PFSK-1 (cell line): ENCODE data around the gene FYN.

ENCODE experiments used
- FOXP2 ChIP-seq: optimal IDR thresholded peaks from 2 replicates; pipeline ENCODE3; 2011; ENCODE audit warnings: borderline replicate concordance, control low read depth, inconsistent platforms; ENCODE audit not compliant: insufficient read depth; ENCODE audit errors: extremely low read length, extremely low read depth
- POLR2AphosphoS5 ChIP-seq: IDR thresholded peaks from 2 replicates; pipeline ENCODE4 v1.6.1; 2012; ENCODE audit warnings: low read depth, mild to moderate bottlenecking, control low read depth, low read length, moderate library complexity
- SIN3A ChIP-seq: IDR thresholded peaks from 2 replicates; pipeline ENCODE4 v1.6.1; 2012; ENCODE audit warnings: mild to moderate bottlenecking, low read length, moderate library complexity, borderline replicate concordance; ENCODE audit not compliant: insufficient read depth
- TAF1 ChIP-seq: IDR thresholded peaks from 2 replicates; pipeline ENCODE4 v1.6.1; 2012; ENCODE audit warnings: low read length, control low read depth, borderline replicate concordance; ENCODE audit not compliant: insufficient read depth
- TF ChIP-seq, protein P1 (sequence below), 2 experiments: IDR thresholded peaks; 2 replicates each; pipeline versions ENCODE4 v1.6.1 to v1.8.0; 2011 to 2012; ENCODE audit warnings: low read depth in 2 of 2, low read length in 2 of 2, control low read depth in 1 of 2, inconsistent platforms in 1 of 2, mild to moderate bottlenecking in 1 of 2, moderate library complexity in 1 of 2; ENCODE audit not compliant: insufficient read depth in 1 of 2

DNA sequence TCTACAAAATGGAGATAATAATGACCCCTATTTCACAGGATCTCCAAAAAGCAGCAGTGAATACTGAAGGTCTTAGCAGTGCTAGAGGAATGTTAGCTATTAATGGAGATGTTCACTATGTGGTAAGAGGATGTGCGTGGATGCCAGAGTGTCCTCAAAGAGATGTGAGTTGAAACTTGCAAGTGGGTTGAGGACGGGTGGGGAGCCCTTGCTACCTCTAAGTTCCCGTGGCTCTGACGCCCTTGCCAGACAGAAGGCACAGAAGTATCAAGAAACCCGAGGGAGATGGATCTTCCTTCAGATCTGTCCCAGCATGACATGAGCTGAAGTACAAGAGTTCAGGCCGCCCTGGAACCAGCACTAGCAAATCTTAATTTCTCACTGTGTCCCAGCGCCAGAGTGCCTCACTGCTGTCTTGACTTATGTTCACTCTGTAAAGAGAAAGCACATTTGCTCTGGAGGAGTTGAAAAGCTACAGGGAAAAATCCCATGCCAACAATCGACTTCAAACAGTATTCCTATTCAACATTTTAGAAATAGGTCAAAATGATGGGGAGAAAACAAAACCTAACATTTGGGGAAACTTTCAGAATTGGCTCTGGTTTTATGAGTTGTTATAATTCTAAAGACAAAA lies 59.5 kb downstream of the FYN start:
- TF ChIP-seq, protein P1, sequence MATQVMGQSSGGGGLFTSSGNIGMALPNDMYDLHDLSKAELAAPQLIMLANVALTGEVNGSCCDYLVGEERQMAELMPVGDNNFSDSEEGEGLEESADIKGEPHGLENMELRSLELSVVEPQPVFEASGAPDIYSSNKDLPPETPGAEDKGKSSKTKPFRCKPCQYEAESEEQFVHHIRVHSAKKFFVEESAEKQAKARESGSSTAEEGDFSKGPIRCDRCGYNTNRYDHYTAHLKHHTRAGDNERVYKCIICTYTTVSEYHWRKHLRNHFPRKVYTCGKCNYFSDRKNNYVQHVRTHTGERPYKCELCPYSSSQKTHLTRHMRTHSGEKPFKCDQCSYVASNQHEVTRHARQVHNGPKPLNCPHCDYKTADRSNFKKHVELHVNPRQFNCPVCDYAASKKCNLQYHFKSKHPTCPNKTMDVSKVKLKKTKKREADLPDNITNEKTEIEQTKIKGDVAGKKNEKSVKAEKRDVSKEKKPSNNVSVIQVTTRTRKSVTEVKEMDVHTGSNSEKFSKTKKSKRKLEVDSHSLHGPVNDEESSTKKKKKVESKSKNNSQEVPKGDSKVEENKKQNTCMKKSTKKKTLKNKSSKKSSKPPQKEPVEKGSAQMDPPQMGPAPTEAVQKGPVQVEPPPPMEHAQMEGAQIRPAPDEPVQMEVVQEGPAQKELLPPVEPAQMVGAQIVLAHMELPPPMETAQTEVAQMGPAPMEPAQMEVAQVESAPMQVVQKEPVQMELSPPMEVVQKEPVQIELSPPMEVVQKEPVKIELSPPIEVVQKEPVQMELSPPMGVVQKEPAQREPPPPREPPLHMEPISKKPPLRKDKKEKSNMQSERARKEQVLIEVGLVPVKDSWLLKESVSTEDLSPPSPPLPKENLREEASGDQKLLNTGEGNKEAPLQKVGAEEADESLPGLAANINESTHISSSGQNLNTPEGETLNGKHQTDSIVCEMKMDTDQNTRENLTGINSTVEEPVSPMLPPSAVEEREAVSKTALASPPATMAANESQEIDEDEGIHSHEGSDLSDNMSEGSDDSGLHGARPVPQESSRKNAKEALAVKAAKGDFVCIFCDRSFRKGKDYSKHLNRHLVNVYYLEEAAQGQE (IDR thresholded peaks at IDR 0.05; ENCODE audit: insufficient read depth in 1 of 2, low read depth in 2 of 2, low read length in 2 of 2) = no peak
- TF ChIP-seq POLR2AphosphoS5 (no peak), FOXP2 (no peak), TAF1 (no peak), SIN3A (no peak)
